ENCODE measurements around the gene BHLHE23. TPM values are rescaled to one million over a fixed set of nuclear protein-coding genes. Genes with fewer than 3 reads are reported as not detected.

The BHLHE23 gene
- total RNA-seq, 1 donor from 2014 or later: not detected

- DNase-seq (ENCODE audit: low spot score in 2 of 2): no peak
- no peak for FAIRE-seq
Observed at GRCh38 chr20:62994869-62995281, 11.9 kb downstream of the BHLHE23 start.

- FAIRE-seq: no peak
Observed at GRCh38 chr20:62993856-62994494, 12.8 kb downstream of the BHLHE23 start.

GRCh38 chr20:62991863-62992262 lies 14.9 kb downstream of the BHLHE23 start:
- FAIRE-seq (no peak), DNase-seq (ENCODE audit: low spot score in 2 of 2) (no peak)

More at GRCh38 chr20:62993856-62994494, 12.8 kb downstream of the BHLHE23 start:
- DNase-seq (ENCODE audit: low spot score in 2 of 2): no peak

GRCh38 chr20:62991196-62991807 lies 15.5 kb downstream of the BHLHE23 start:
- FAIRE-seq: no peak

GRCh38 chr20:62990306-62990825 lies 16.4 kb downstream of the BHLHE23 start:
- FAIRE-seq (no peak), DNase-seq (ENCODE audit: low spot score in 2 of 2) (no peak)

More at GRCh38 chr20:62991196-62991807, 15.5 kb downstream of the BHLHE23 start:
- no peak for DNase-seq (ENCODE audit: low spot score in 2 of 2)

- DNase-seq (ENCODE audit: low spot score in 2 of 2): no peak
- no peak for FAIRE-seq
Observed at GRCh38 chr20:62989201-62989601, 17.6 kb downstream of the BHLHE23 start.

GRCh38 chr20:62987114-62987513 lies 19.6 kb downstream of the BHLHE23 start:
- no peak for FAIRE-seq
- DNase-seq (ENCODE audit: low spot score in 2 of 2): no peak

- no peak for DNase-seq (ENCODE audit: low spot score in 2 of 2)
- FAIRE-seq: no peak
Observed at GRCh38 chr20:62986257-62986800, 20.4 kb downstream of the BHLHE23 start.

GRCh38 chr20:62985444-62985778 lies 21.4 kb downstream of the BHLHE23 start:
- no peak for DNase-seq (ENCODE audit: low spot score in 2 of 2)

GRCh38 chr20:62984666-62985443 lies 21.9 kb downstream of the BHLHE23 start:
- FAIRE-seq (no peak), DNase-seq (ENCODE audit: low spot score in 2 of 2) (peak; percentile 61 to 65)

More at GRCh38 chr20:62985444-62985778, 21.4 kb downstream of the BHLHE23 start:
- no peak for FAIRE-seq

GRCh38 chr20:62983210-62983609 lies 23.6 kb downstream of the BHLHE23 start:
- DNase-seq (ENCODE audit: low spot score in 2 of 2): no peak
- no peak for FAIRE-seq

- FAIRE-seq: no peak
- DNase-seq (ENCODE audit: low spot score in 2 of 2): no peak
Observed at GRCh38 chr20:62982124-62983075, 24.4 kb downstream of the BHLHE23 start.

GRCh38 chr20:62980970-62981369 lies 25.8 kb downstream of the BHLHE23 start:
- FAIRE-seq: no peak
- peak in 1 of 2 donors; percentile 62 for DNase-seq (ENCODE audit: low spot score in 2 of 2)

- no peak for FAIRE-seq
- DNase-seq (ENCODE audit: low spot score in 2 of 2): no peak
Observed at GRCh38 chr20:62980380-62980960, 26.3 kb downstream of the BHLHE23 start.

- no peak for DNase-seq (ENCODE audit: low spot score in 2 of 2)
Observed at GRCh38 chr20:62979876-62980373, 26.8 kb downstream of the BHLHE23 start.

GRCh38 chr20:62979310-62979709 lies 27.5 kb downstream of the BHLHE23 start:
- DNase-seq (ENCODE audit: low spot score in 2 of 2) (no peak), FAIRE-seq (no peak)

More at GRCh38 chr20:62979876-62980373, 26.8 kb downstream of the BHLHE23 start:
- FAIRE-seq: no peak

GRCh38 chr20:62978561-62978943 lies 28.2 kb downstream of the BHLHE23 start:
- DNase-seq (ENCODE audit: low spot score in 2 of 2): no peak
- no peak for FAIRE-seq

- no peak for FAIRE-seq
Observed at GRCh38 chr20:62977613-62978560, 28.9 kb downstream of the BHLHE23 start.

More at GRCh38 chr20:62977613-62978560, 28.9 kb downstream of the BHLHE23 start:
- DNase-seq (ENCODE audit: low spot score in 2 of 2): no peak
